Gastrocnemius medialis (tissue), 4 donors: ENCODE data around the gene CPLX4.
"Not testable (repeated sequence)": the region's sequence is repeated elsewhere in the genome, so short reads cannot be mapped to it uniquely, and the experiment has no call there.

Experiments
- POLR2A ChIP-seq, 2 donors: fragments of 450-650 bp; IDR thresholded peaks; one replicate each; pipeline ENCODE4 v1.6.1; 2017; ENCODE audit warnings: antibody characterized with exemption in 2 of 2, mild to moderate bottlenecking in 2 of 2, moderate library complexity in 2 of 2
- TF ChIP-seq, protein P1 (sequence below), 5 experiments: fragments of 450-650 bp in 3 of 5; fragments of 200-600 bp in 2 of 5; sonication (generic) in 2 of 5; IDR thresholded peaks in 4 of 5; conservative IDR thresholded peaks in 1 of 5; 1 replicate in 4 of 5; 2 replicates in 1 of 5; pipeline ENCODE4 v1.5.1; 2016 to 2019; ENCODE audit warnings: antibody characterized with exemption in 5 of 5, mild to moderate bottlenecking in 3 of 5, moderate library complexity in 3 of 5

DNA sequence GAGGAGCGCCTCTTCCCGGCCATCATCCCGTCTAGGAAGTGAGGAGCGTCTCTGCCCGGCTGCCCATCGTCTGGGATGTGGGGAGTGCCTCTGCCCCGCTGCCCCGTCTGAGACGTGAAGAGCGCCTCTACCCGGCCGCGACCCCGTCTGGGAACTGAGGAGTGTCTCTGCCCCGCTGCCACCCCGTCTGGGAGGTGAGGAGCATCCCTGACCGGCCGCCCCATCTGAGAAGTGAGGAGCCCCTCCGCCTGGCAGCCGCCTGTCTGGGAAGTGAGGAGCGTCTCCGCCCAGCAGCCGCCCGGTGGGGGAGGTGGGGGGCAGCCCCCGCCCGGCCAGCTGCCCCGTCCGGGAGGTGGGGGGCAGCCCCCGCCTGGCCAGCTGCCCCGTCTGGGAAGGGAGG lies 63.0 kb downstream of the CPLX4 start:
- TF ChIP-seq, protein P1, sequence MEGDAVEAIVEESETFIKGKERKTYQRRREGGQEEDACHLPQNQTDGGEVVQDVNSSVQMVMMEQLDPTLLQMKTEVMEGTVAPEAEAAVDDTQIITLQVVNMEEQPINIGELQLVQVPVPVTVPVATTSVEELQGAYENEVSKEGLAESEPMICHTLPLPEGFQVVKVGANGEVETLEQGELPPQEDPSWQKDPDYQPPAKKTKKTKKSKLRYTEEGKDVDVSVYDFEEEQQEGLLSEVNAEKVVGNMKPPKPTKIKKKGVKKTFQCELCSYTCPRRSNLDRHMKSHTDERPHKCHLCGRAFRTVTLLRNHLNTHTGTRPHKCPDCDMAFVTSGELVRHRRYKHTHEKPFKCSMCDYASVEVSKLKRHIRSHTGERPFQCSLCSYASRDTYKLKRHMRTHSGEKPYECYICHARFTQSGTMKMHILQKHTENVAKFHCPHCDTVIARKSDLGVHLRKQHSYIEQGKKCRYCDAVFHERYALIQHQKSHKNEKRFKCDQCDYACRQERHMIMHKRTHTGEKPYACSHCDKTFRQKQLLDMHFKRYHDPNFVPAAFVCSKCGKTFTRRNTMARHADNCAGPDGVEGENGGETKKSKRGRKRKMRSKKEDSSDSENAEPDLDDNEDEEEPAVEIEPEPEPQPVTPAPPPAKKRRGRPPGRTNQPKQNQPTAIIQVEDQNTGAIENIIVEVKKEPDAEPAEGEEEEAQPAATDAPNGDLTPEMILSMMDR (IDR thresholded peaks at IDR 0.05 in 4 of 5, conservative IDR thresholded peaks at IDR 0.05 in 1 of 5), result not testable (repeated sequence)
- TF ChIP-seq POLR2A (IDR thresholded peaks at IDR 0.05), result not testable (repeated sequence)
